ENCODE data around the gene NDUFS6. TPM values are rescaled to one million over a fixed set of nuclear protein-coding genes. Genes with fewer than 3 reads are reported as not detected.

Gene NDUFS6
- polyA plus RNA-seq, 1 donor from 2014 or later = 72.0 TPM

DNA sequence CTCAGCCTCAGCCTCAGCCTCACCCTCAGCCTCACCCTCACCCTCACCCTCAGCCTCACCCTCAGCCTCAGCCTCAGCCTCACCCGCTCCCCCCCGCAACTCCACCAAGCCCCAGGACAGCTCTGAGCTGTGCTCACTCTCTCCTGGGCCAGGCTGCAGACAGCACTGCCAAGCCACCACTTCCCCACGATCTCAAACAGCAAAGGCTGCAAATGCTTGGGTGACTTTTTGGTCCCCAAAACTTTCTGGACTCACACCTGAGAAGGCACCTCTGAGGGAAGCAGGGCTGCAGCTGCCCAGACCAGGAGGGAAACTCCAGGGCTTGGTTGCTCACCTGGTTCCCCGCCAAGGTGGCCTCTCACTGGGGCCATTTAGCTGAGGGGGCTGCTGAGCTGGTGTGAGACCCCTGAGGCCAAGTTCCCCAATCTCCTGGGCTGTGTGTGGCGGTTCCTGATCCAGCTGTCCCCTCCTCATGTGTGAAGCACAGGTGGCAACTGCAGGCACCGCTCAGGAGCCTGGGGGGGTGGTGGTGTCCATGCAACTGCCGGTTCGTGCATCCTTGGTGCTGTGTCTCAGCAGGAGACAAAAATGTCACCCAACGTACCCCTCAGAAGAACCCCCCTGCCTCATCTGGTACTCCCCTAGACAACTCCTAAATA is 19.4 kb upstream of the NDUFS6 start:
- no peaks in the 10 kb centered on the region for H3K9me2 ChIP-seq (ENCODE audit: insufficient read depth, low read length)
- H3K4me3 ChIP-seq (ENCODE audit: low read length) = no peak overlapping the region
- H3K9ac ChIP-seq (ENCODE audit: low read length) = no peak overlapping the region
- no peak overlapping the region for H3K27ac ChIP-seq (ENCODE audit: low read length)
- no peaks in the 10 kb centered on the region for H3K9me3 ChIP-seq (ENCODE audit: low read length)
- no peaks in the 10 kb centered on the region for H4K20me1 ChIP-seq (ENCODE audit: insufficient read depth)
- H3K79me2 ChIP-seq (replicated peaks; ENCODE audit: insufficient read depth, low read length) = no peaks in the 10 kb centered on the region
- no peaks in the 10 kb centered on the region for H3K27me3 ChIP-seq (ENCODE audit: insufficient read depth, low read depth, low read length)
- TF ChIP-seq EP300 (conservative IDR thresholded peaks at IDR 0.05; ENCODE audit: poor library complexity, severe bottlenecking) = no peak
- no peak for TF ChIP-seq POLR2AphosphoS5 (IDR thresholded peaks at IDR 0.05)
- TF ChIP-seq, protein P1, sequence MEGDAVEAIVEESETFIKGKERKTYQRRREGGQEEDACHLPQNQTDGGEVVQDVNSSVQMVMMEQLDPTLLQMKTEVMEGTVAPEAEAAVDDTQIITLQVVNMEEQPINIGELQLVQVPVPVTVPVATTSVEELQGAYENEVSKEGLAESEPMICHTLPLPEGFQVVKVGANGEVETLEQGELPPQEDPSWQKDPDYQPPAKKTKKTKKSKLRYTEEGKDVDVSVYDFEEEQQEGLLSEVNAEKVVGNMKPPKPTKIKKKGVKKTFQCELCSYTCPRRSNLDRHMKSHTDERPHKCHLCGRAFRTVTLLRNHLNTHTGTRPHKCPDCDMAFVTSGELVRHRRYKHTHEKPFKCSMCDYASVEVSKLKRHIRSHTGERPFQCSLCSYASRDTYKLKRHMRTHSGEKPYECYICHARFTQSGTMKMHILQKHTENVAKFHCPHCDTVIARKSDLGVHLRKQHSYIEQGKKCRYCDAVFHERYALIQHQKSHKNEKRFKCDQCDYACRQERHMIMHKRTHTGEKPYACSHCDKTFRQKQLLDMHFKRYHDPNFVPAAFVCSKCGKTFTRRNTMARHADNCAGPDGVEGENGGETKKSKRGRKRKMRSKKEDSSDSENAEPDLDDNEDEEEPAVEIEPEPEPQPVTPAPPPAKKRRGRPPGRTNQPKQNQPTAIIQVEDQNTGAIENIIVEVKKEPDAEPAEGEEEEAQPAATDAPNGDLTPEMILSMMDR (IDR thresholded peaks at IDR 0.05; ENCODE audit: poor library complexity, severe bottlenecking) = no peak
- no peak for TF ChIP-seq RAD21 (conservative IDR thresholded peaks at IDR 0.05)
- TF ChIP-seq, protein P2, sequence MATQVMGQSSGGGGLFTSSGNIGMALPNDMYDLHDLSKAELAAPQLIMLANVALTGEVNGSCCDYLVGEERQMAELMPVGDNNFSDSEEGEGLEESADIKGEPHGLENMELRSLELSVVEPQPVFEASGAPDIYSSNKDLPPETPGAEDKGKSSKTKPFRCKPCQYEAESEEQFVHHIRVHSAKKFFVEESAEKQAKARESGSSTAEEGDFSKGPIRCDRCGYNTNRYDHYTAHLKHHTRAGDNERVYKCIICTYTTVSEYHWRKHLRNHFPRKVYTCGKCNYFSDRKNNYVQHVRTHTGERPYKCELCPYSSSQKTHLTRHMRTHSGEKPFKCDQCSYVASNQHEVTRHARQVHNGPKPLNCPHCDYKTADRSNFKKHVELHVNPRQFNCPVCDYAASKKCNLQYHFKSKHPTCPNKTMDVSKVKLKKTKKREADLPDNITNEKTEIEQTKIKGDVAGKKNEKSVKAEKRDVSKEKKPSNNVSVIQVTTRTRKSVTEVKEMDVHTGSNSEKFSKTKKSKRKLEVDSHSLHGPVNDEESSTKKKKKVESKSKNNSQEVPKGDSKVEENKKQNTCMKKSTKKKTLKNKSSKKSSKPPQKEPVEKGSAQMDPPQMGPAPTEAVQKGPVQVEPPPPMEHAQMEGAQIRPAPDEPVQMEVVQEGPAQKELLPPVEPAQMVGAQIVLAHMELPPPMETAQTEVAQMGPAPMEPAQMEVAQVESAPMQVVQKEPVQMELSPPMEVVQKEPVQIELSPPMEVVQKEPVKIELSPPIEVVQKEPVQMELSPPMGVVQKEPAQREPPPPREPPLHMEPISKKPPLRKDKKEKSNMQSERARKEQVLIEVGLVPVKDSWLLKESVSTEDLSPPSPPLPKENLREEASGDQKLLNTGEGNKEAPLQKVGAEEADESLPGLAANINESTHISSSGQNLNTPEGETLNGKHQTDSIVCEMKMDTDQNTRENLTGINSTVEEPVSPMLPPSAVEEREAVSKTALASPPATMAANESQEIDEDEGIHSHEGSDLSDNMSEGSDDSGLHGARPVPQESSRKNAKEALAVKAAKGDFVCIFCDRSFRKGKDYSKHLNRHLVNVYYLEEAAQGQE (IDR thresholded peaks at IDR 0.05; ENCODE audit: borderline replicate concordance) = no peak
- TF ChIP-seq EZH2 (IDR thresholded peaks at IDR 0.05; ENCODE audit: borderline replicate concordance, insufficient read depth, low read length, poor library complexity, severe bottlenecking) = no peak
- TF ChIP-seq SMC3 (conservative IDR thresholded peaks at IDR 0.05; ENCODE audit: poor library complexity) = no peak
- no peak for TF ChIP-seq MXI1 (conservative IDR thresholded peaks at IDR 0.05; ENCODE audit: poor library complexity, severe bottlenecking)
- TF ChIP-seq TAF1 (IDR thresholded peaks at IDR 0.05; ENCODE audit: low read depth) = no peak
- H3K4me2 ChIP-seq (ENCODE audit: low read length) = no peak overlapping the region
- H2AFZ ChIP-seq (ENCODE audit: low read depth, low read length) = no peak overlapping the region
- no peaks in the 10 kb centered on the region for H3F3A ChIP-seq (ENCODE audit: insufficient read depth, low read length, poor library complexity, severe bottlenecking)
- no peaks in the 10 kb centered on the region for H3K36me3 ChIP-seq (ENCODE audit: insufficient read depth, low read length)

DNA sequence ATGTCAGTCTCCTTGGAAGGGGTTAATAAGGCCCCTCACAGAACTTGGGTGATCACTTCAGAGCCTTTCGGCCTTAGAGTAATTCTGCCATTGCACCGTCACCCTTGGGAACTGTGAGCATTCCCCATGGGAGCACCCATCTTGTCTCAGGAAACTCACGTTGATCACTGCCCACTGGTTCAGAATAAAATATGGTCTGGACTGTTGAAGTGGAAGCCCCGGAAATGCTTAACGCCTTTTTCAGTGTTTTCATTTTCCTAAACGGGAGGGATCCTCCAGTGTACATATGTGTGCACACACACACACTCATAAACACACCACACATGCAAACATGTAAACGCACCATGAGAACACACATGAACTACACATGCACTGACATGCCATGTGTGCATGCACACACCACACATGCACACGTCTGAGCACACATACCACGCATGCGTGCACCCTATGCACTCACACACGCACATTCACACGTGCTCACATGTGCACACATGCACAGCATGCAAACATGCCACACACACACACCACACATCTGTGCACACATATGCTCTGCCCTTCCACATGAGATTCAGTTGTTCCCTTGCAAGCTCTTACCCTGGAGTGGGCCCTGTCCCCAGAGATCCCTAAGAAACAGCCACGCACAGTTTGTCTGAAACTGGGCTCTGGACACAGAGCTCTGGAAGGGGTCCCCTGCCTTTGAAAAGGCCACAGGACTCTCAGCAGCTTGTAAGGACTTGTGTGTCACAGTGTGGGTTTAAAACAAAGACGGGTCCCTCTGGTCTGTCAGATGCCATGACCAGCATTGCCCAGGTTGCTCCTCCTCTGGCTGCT is 18.6 kb upstream of the NDUFS6 start:
- Histone ChIP-seq H3K27me3 (ENCODE audit: insufficient read depth, low read depth, low read length) (no peaks in the 10 kb centered on the region), H3K4me3 (ENCODE audit: low read length) (no peak overlapping the region), H3K9me3 (ENCODE audit: low read length) (no peaks in the 10 kb centered on the region), H3K9ac (ENCODE audit: low read length) (no peak overlapping the region), H3K4me2 (ENCODE audit: low read length) (no peak overlapping the region), H3K9me2 (ENCODE audit: insufficient read depth, low read length) (no peaks in the 10 kb centered on the region), H2AFZ (ENCODE audit: low read depth, low read length) (no peak overlapping the region), H3K36me3 (ENCODE audit: insufficient read depth, low read length) (no peaks in the 10 kb centered on the region), H3K79me2 (replicated peaks; ENCODE audit: insufficient read depth, low read length) (no peaks in the 10 kb centered on the region), H3F3A (ENCODE audit: insufficient read depth, low read length, poor library complexity, severe bottlenecking) (no peaks in the 10 kb centered on the region), H4K20me1 (ENCODE audit: insufficient read depth) (no peaks in the 10 kb centered on the region), H3K27ac (ENCODE audit: low read length) (no peak overlapping the region)
- TF ChIP-seq POLR2AphosphoS5 (IDR thresholded peaks at IDR 0.05) = no peak
- TF ChIP-seq TAF1 (IDR thresholded peaks at IDR 0.05; ENCODE audit: low read depth) = no peak
- no peak for TF ChIP-seq EP300 (conservative IDR thresholded peaks at IDR 0.05; ENCODE audit: poor library complexity, severe bottlenecking)
- TF ChIP-seq MXI1 (conservative IDR thresholded peaks at IDR 0.05; ENCODE audit: poor library complexity, severe bottlenecking) = no peak
- TF ChIP-seq EZH2 (IDR thresholded peaks at IDR 0.05; ENCODE audit: borderline replicate concordance, insufficient read depth, low read length, poor library complexity, severe bottlenecking) = no peak
- TF ChIP-seq, protein P2 (IDR thresholded peaks at IDR 0.05; ENCODE audit: borderline replicate concordance) = no peak
- no peak for TF ChIP-seq SMC3 (conservative IDR thresholded peaks at IDR 0.05; ENCODE audit: poor library complexity)
- TF ChIP-seq, protein P1 (IDR thresholded peaks at IDR 0.05; ENCODE audit: poor library complexity, severe bottlenecking) = no peak
- no peak for TF ChIP-seq RAD21 (conservative IDR thresholded peaks at IDR 0.05)

All from neural cell (in vitro differentiated cells).